Measurements from ENCODE around the gene ATP5IF1.

DNA sequence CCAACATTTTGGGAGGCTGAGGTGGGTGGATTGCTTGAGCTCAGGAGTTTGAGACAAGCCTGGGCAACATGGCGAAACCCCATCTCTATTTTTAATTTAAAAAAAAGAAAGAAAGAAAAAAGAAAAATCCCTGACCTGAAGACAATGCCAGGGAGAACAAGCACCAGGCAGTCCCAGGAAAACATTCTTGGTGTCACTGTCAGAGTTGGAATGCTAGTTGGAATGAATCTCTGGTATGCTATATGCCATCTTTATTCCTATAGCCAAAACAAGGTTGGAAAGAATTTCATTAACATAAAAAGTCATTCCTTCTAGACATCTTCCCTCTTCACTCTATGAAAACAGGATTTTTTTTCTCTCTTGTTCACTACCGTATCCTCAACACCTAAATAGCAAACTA is 5.9 kb upstream of the ATP5IF1 start:
- TF ChIP-seq GABPA (IDR thresholded peaks at IDR 0.05; ENCODE audit: borderline replicate concordance, insufficient read depth, low read length) (no peak), CTCF (IDR thresholded peaks at IDR 0.05; ENCODE audit: control extremely low read depth in 1 of 3, insufficient read depth in 1 of 3, low read depth in 1 of 3, low read length in 3 of 3) (no peak), TCF12 (IDR thresholded peaks at IDR 0.05; ENCODE audit: low read depth, low read length) (no peak)

Measured in H1 (cell line).